A673 (cell line): ENCODE data around the gene WDR27.

Experiments used
- CTCF ChIP-seq: fragments of 300-800, 200-600 bp; sonication (generic); conservative IDR thresholded peaks from 2 replicates; pipeline ENCODE4 v1.5.1; 2017; ENCODE audit warnings: low read depth, mild to moderate bottlenecking, antibody characterized with exemption, low read length, moderate library complexity, mixed read lengths
- EZH2 ChIP-seq: fragments of 200-600 bp; sonication (generic); IDR thresholded peaks from 2 replicates; pipeline ENCODE4 v1.6.1; 2017; ENCODE audit warnings: borderline replicate concordance, low read depth, mild to moderate bottlenecking, mixed read lengths, antibody characterized with exemption, low read length; ENCODE audit not compliant: poor library complexity, severe bottlenecking

DNA sequence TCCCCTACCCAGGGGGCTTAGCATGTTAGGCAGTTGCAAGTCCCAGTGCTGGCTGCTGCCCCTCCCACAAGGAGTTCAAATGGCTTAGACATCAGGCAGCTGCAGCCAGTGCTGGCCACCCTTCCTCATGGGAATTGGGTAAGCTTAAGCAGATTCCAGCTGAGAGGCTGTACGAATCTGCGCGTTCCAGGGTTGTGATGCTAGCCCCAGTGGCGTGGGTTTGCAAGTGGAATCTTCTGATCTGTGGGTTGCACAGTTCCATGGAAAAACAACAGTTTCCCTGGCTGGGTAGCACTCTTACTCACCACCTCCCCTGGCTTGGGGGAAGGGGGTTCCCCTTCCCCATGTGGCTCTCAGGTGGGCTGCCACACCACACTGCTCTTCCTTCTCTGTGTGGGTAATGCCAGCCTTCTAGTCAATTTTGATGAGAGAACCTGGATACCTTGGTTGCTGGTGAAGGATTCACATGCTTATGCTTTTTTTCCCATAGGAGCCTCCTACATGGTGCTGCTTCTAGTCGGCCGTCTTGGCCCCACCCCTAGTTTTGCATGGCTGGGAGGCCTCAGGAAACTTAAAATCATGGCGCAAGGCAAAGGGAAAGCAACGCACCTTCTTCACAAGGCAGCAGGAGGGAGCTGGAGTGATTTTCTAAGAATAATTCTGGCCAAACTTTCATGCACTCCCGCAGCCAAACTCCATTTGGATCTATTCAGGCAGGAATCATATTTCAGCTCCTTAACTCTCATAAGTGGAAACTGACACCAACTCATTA is 36.6 kb upstream of the WDR27 start:
- TF ChIP-seq CTCF (no peak), EZH2 (no peak)
